Osteoblast (primary cell): Measurements from ENCODE around the gene KIF26B. TPM values are rescaled to one million over a fixed set of nuclear protein-coding genes. Genes with fewer than 3 reads are reported as not detected.
A peak's percentile ranks its signal among the peaks of the same experiment; 100 is the strongest.

ENCODE experiments used
- DNase-seq: peaks from one replicate; pipeline ENCODE4 v3.0.0; 2011; ENCODE audit warnings: low spot score, mixed read lengths; ENCODE audit not compliant: insufficient read length; ENCODE audit errors: missing footprints
- H2AFZ ChIP-seq: 2 replicates; pipeline ENCODE4 v1.6.0; 2011; ENCODE audit warnings: mild to moderate bottlenecking, low read length
- H3K27ac ChIP-seq: 2 replicates; pipeline ENCODE4 v1.5.1; 2011; ENCODE audit warnings: mild to moderate bottlenecking, low read depth, low read length, moderate library complexity
- H3K27me3 ChIP-seq: 2 replicates; pipeline ENCODE4 v1.6.0; 2012; ENCODE audit warnings: mild to moderate bottlenecking, control low read depth, inconsistent platforms, low read length, moderate library complexity; ENCODE audit not compliant: insufficient read depth
- H3K36me3 ChIP-seq: 2 replicates; pipeline ENCODE4 v1.5.1; 2011; ENCODE audit warnings: mild to moderate bottlenecking, low read length, control low read depth, moderate library complexity; ENCODE audit not compliant: insufficient read depth
- H3K4me1 ChIP-seq: 2 replicates; pipeline ENCODE4 v1.5.1; 2011; ENCODE audit warnings: mild to moderate bottlenecking, low read length, control low read depth, moderate library complexity; ENCODE audit not compliant: insufficient read depth
- H3K4me2 ChIP-seq: 2 replicates; pipeline ENCODE4 v1.6.0; 2011; ENCODE audit warnings: mild to moderate bottlenecking, low read length; ENCODE audit not compliant: insufficient read depth
- H3K4me3 ChIP-seq: fragments of 200-600 bp; sonication (generic); 3 replicates; pipeline ENCODE4 v1.5.1; 2012; ENCODE audit warnings: mild to moderate bottlenecking, low read length, inconsistent platforms; ENCODE audit not compliant: insufficient read depth
- H3K79me2 ChIP-seq: 2 replicates; pipeline ENCODE4 v1.6.0; 2012; ENCODE audit warnings: mild to moderate bottlenecking, low read length, control low read depth, inconsistent platforms; ENCODE audit not compliant: insufficient read depth
- H3K9me3 ChIP-seq: 2 replicates; pipeline ENCODE4 v1.5.1; 2011; ENCODE audit warnings: low read depth, low read length, control low read depth
- H4K20me1 ChIP-seq: 2 replicates; pipeline ENCODE4 v1.6.0; 2012; ENCODE audit warnings: mild to moderate bottlenecking, low read length, control low read depth; ENCODE audit not compliant: insufficient read depth
- CTCF ChIP-seq: IDR thresholded peaks from 2 replicates; pipeline ENCODE4 v1.5.1; 2011; ENCODE audit warnings: mild to moderate bottlenecking, low read depth, low read length, moderate library complexity; ENCODE audit errors: extremely low read depth
- total RNA-seq: library from RNA; depleted of rRNA; stranded (reverse); fragments of >200 nt; gene quantifications from 2 replicates; pipeline ENCODE4 v1.2.3, GENCODE V29; 2012

The KIF26B gene
- total RNA-seq, 1 donor, result 22.1 TPM

DNA sequence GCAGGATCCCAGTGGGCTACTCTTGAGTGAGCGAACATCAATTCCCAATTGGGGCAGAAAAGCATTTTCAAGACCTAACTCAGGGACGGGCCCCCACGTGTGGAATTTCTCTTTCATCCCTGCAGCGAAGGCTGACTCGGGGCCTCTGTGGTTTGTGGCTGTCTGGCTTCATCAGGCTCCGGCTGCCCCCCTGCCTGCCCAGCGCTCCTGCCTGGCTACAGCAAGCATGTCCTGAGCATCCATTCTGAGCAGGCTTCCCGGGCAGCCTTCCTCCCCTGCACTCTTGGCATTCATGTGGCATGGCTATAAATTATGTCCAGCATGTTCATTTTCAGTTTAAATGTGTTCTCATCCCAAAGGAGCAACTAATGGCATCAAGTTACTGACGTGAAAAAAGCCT is 588.1 kb downstream of the KIF26B start:
- peak; percentile 35 for DNase-seq
- peak overlapping the region; percentile 30 for H3K4me2 ChIP-seq

DNA sequence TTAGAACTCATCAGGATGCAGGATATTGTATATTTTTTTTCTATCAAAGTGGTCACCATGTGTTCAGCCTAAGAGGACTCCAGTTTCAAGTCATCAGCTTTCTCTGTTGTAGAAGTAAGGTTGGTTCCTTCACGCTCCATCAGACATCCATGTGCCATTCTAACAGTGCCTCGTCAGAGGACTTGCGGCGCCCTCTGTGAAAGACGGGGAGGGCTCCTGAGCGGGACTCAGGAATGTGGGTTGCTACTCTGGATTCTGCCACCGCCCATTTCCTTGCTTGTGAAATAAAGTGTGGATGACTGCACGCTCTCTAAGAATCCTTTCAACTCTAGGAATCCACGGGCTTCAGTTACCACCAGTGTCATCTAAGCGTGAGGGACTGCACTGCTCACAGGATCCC is 593.5 kb downstream of the KIF26B start:
- H3K4me2 ChIP-seq, result no peak overlapping the region
- no peaks in the 10 kb centered on the region for H3K79me2 ChIP-seq
- no peak overlapping the region for H3K27ac ChIP-seq
- peaks cover 3% of the 10 kb centered on the region for H3K4me1 ChIP-seq
- H3K27me3 ChIP-seq, result no peaks in the 10 kb centered on the region
- H3K36me3 ChIP-seq, result peaks cover 12% of the 10 kb centered on the region
- TF ChIP-seq CTCF, result no peak
- H3K9me3 ChIP-seq, result no peaks in the 10 kb centered on the region
- DNase-seq, result no peak
- no peak overlapping the region for H3K4me3 ChIP-seq
- H4K20me1 ChIP-seq, result no peaks in the 10 kb centered on the region
- no peak overlapping the region for H2AFZ ChIP-seq

More for the DNA sequence above, 588.1 kb downstream of the KIF26B start:
- Histone ChIP-seq H3K27ac (no peak overlapping the region), H3K9me3 (no peaks in the 10 kb centered on the region), H3K4me3 (peak overlapping the region; percentile 20), H3K36me3 (peaks cover 2% of the 10 kb centered on the region), H3K27me3 (no peaks in the 10 kb centered on the region), H3K4me1 (peaks cover 7% of the 10 kb centered on the region), H3K79me2 (no peaks in the 10 kb centered on the region), H4K20me1 (no peaks in the 10 kb centered on the region), H2AFZ (peak overlapping the region; percentile 46)
- TF ChIP-seq CTCF, result no peak

DNA sequence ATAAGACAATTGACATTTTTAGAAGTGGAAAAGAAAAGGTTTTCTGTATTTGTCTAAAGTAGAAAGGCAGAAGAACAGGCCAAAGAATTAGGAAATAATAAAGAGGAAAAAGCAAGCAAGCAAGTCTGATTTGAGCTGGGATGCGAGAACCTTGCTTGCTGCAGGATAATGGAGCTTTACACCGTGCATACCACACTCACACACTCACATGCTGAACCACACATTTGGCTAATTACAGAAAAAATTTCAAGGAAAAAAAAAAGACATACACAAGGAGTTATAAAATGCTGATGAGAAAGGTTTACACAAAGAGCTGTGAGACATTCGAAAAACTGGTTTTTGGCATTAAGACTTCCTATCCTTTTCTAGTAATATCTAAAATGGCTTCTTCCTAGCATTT is 593.9 kb downstream of the KIF26B start:
- no peak for DNase-seq
- Histone ChIP-seq H2AFZ (no peak overlapping the region), H3K36me3 (peaks cover 12% of the 10 kb centered on the region), H3K79me2 (no peaks in the 10 kb centered on the region), H3K4me1 (peaks cover 2% of the 10 kb centered on the region), H3K9me3 (no peaks in the 10 kb centered on the region), H4K20me1 (no peaks in the 10 kb centered on the region), H3K4me3 (no peak overlapping the region), H3K4me2 (no peak overlapping the region), H3K27me3 (no peaks in the 10 kb centered on the region), H3K27ac (no peak overlapping the region)
- TF ChIP-seq CTCF, result no peak

DNA sequence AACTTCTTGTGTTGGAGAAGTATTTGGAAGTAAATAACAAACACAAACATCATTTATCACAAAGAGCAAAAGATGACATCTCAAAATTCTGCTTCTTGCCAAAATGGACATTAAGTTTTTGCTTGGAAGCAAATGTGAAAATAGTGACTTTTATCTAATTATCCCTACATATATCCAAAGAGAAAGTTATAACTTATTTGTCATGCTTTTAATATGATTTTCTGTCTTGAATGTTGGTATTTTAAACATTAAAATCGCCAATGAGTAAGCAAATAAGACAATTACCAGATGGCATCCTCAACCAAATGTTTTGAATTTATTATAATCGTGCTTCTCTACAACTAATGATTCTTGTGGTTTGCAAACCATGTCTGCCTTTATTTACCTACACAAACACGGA is 594.3 kb downstream of the KIF26B start:
- Histone ChIP-seq H3K36me3 (peaks cover 12% of the 10 kb centered on the region), H3K79me2 (no peaks in the 10 kb centered on the region), H2AFZ (no peak overlapping the region), H4K20me1 (no peaks in the 10 kb centered on the region), H3K4me3 (no peak overlapping the region), H3K4me1 (peaks cover 2% of the 10 kb centered on the region), H3K4me2 (no peak overlapping the region), H3K9me3 (no peaks in the 10 kb centered on the region), H3K27ac (no peak overlapping the region), H3K27me3 (no peaks in the 10 kb centered on the region)
- no peak for DNase-seq
- no peak for TF ChIP-seq CTCF
